Forelimb muscle (tissue), 1 donor: ENCODE results near the gene FADS2. TPM values are rescaled to one million over a fixed set of nuclear protein-coding genes. Genes with fewer than 3 reads are reported as not detected.

ENCODE experiments used
- DNase-seq: peaks from one replicate; pipeline ENCODE4 v3.0.0-alpha.2; 2013; ENCODE audit warnings: low read depth
- polyA plus RNA-seq: library from polyadenylated mRNA; unstranded; fragments of 120-200 nt; gene quantifications from one replicate; pipeline ENCODE4 v1.2.1, GENCODE V29; 2013; ENCODE audit not compliant: insufficient read length

FADS2 gene
- polyA plus RNA-seq, 1 donor, result 75.9 TPM

- DNase-seq, result no peak
Measured at GRCh38 chr11:61905801-61906521, 77.9 kb downstream of the FADS2 start.

- no peak for DNase-seq
Measured at GRCh38 chr11:61906522-61906909, 78.4 kb downstream of the FADS2 start.

GRCh38 chr11:61907282-61907681 is 79.2 kb downstream of the FADS2 start:
- no peak for DNase-seq

- DNase-seq, result no peak
Measured at GRCh38 chr11:61907871-61908729, 80.0 kb downstream of the FADS2 start.

- no peak for DNase-seq
Measured at GRCh38 chr11:61908730-61909316, 80.7 kb downstream of the FADS2 start.

GRCh38 chr11:61910187-61911127 is 82.4 kb downstream of the FADS2 start:
- no peak for DNase-seq

GRCh38 chr11:61911128-61911700 is 83.1 kb downstream of the FADS2 start:
- no peak for DNase-seq

GRCh38 chr11:61911701-61912529 is 83.8 kb downstream of the FADS2 start:
- DNase-seq, result no peak

GRCh38 chr11:61912530-61912898 is 84.4 kb downstream of the FADS2 start:
- no peak for DNase-seq

- DNase-seq, result no peak
Measured at GRCh38 chr11:61912991-61913698, 85.0 kb downstream of the FADS2 start.

- DNase-seq, result no peak
Measured at GRCh38 chr11:61913699-61914395, 85.7 kb downstream of the FADS2 start.

- no peak for DNase-seq
Measured at GRCh38 chr11:61914471-61915171, 86.5 kb downstream of the FADS2 start.

- no peak for DNase-seq
Measured at GRCh38 chr11:61916737-61917333, 88.7 kb downstream of the FADS2 start.

Other genes starting within 250 kb of the FADS2 start
- 3.3 TPM for gene SYT7, start 247.2 kb upstream of the FADS2 start, polyA plus RNA-seq
- gene DAGLA, start 147.9 kb upstream of the FADS2 start, polyA plus RNA-seq, result 4.6 TPM
- gene MYRF, start 75.7 kb upstream of the FADS2 start, polyA plus RNA-seq, result 0.94 TPM
- gene TMEM258, start 35.7 kb upstream of the FADS2 start, polyA plus RNA-seq, result 158 TPM
- 11.7 TPM for gene FEN1, start 35.4 kb upstream of the FADS2 start, polyA plus RNA-seq
- 16.6 TPM for gene FADS1, start 11.3 kb upstream of the FADS2 start, polyA plus RNA-seq
- gene FADS3, start 63.2 kb downstream of the FADS2 start, polyA plus RNA-seq, result 41.5 TPM
- 25.9 TPM for gene RAB3IL1, start 89.3 kb downstream of the FADS2 start, polyA plus RNA-seq
- gene BEST1, start 122.1 kb downstream of the FADS2 start, polyA plus RNA-seq, result 2.5 TPM
- 1,297 TPM for gene FTH1, start 139.3 kb downstream of the FADS2 start, polyA plus RNA-seq